IMR-90 (cell line): ENCODE measurements around the gene ARHGEF10L.

Experiments
- FOS ChIP-seq: fragments of 150-350 bp; IDR thresholded peaks from 2 replicates; pipeline ENCODE4 v1.6.1; 2016; ENCODE audit warnings: low read depth, low read length
- POLR2A ChIP-seq: IDR thresholded peaks from 2 replicates; pipeline ENCODE4 v1.6.1; 2012; ENCODE audit warnings: mild to moderate bottlenecking, low read depth, low read length
- SMC3 ChIP-seq: fragments of 150-350 bp; IDR thresholded peaks from 2 replicates; pipeline ENCODE4 v1.6.1; 2016; ENCODE audit warnings: low read depth, mild to moderate bottlenecking, antibody characterized with exemption, low read length, moderate library complexity
- TF ChIP-seq, protein P1 (sequence below): conservative IDR thresholded peaks from 2 replicates; pipeline ENCODE4 v1.5.1; 2012; ENCODE audit warnings: mild to moderate bottlenecking, low read depth, low read length, improper control_type of control experiment
- TF ChIP-seq, protein P2 (sequence below): fragments of 150-350 bp; IDR thresholded peaks from 2 replicates; pipeline ENCODE4 v1.6.1; 2017; ENCODE audit warnings: mild to moderate bottlenecking, antibody characterized with exemption, low read length, low read depth

DNA sequence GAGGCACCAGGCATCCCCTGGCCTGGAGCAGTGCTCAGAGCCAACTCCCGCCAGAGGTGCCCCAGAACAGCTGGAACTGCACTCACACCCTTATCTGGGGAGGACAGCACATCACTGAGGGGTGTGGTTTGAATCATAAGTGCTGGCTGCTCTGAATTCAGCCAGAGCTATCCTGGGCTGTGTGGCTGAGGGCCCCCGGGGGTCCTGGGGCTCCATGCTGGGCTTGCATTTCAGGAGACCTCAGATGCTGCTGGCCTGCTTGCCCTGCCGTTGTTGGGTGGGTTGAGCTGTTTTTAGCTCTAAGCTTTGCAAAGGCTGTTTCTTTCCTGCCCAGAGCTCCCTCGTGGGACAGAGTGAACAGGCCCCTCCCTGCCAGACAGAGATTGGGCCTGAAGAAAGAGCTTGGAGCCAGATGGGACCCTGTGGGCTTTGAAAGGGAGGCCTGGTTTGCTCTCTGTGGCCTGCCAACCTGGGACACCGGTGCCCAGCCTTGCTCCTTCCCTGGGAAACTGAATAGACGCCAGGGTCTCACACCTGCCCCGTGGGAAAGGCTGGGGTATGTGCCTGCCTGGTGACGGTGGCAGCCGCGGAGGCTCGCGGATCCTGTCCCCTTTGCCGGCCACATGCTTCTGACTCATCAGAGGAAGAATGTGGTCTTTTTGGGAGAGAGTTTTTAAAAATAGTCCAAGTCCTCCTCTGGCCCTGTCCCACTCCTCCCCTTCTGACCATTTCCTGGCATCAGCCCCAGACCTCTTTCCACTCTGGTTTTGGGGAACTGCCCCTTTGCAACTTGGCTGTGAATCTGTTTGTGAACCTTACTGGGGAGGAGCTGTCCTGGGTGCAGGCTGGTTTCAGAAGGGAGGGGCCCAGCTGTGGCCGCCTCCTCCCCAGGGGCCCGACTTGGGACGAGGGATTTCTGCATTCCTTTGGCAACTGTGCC is 30.0 kb downstream of the ARHGEF10L start:
- TF ChIP-seq POLR2A, result 0 out of 2 replicates have a peak, but pooled peaks have one; percentile 24
- TF ChIP-seq, protein P1, sequence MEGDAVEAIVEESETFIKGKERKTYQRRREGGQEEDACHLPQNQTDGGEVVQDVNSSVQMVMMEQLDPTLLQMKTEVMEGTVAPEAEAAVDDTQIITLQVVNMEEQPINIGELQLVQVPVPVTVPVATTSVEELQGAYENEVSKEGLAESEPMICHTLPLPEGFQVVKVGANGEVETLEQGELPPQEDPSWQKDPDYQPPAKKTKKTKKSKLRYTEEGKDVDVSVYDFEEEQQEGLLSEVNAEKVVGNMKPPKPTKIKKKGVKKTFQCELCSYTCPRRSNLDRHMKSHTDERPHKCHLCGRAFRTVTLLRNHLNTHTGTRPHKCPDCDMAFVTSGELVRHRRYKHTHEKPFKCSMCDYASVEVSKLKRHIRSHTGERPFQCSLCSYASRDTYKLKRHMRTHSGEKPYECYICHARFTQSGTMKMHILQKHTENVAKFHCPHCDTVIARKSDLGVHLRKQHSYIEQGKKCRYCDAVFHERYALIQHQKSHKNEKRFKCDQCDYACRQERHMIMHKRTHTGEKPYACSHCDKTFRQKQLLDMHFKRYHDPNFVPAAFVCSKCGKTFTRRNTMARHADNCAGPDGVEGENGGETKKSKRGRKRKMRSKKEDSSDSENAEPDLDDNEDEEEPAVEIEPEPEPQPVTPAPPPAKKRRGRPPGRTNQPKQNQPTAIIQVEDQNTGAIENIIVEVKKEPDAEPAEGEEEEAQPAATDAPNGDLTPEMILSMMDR, result no peak
- no peak for TF ChIP-seq SMC3
- TF ChIP-seq, protein P2, sequence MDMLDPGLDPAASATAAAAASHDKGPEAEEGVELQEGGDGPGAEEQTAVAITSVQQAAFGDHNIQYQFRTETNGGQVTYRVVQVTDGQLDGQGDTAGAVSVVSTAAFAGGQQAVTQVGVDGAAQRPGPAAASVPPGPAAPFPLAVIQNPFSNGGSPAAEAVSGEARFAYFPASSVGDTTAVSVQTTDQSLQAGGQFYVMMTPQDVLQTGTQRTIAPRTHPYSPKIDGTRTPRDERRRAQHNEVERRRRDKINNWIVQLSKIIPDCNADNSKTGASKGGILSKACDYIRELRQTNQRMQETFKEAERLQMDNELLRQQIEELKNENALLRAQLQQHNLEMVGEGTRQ, result peak; percentile 36; the same call in 1 of the 2 replicates
- TF ChIP-seq FOS, result peak; percentile 47; the same call in 1 of the 2 replicates
